ENCODE results near the gene PRICKLE2. TPM values are rescaled to one million over a fixed set of nuclear protein-coding genes. Genes with fewer than 3 reads are reported as not detected.

The PRICKLE2 gene
- total RNA-seq, 1 experiment from 2014 or later, result 4.2 TPM

DNA sequence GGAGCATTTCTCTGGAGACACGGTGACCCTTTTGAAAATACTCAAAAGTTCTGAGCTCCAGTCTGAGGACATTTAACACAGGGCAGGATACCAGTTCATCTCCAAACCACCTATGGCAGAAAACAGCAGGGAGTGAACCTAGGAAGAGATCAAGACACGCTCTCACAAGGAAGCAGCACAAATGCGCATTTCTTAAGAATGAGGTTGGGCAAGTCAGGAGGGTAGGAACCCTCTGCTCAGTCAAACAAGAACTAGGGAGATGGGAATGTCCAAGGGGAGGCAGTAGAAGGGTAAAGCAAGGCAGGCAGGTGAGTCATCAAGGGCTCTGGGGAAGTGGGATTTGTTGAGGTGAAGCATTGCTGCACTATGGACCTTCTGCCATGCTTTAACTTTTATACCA lies 141.7 kb downstream of the PRICKLE2 start:
- Histone ChIP-seq H3K4me1 (peaks cover 29% of the 10 kb centered on the region), H3K36me3 (ENCODE audit: control insufficient read depth, insufficient read depth, low read length) (no peaks in the 10 kb centered on the region), H3K27me3 (replicated peaks; ENCODE audit: control insufficient read depth, insufficient read depth, low read length) (no peaks in the 10 kb centered on the region), H3K4me3 (ENCODE audit: low read depth, low read length) (no peak overlapping the region), H3K9me3 (no peaks in the 10 kb centered on the region)
- intact Hi-C loops (cut with micrococcal nuclease; ENCODE audit: unreplicated experiment), result no loop called here
- DNase-seq, result no peak
- Mint-ChIP-seq H3K4me3 (ENCODE audit: unreplicated experiment) (no peak overlapping the region), H3K27ac (ENCODE audit: unreplicated experiment) (no peak overlapping the region), H3K9me3 (ENCODE audit: unreplicated experiment) (no peaks in the 10 kb centered on the region), H3K36me3 (ENCODE audit: insufficient read depth, unreplicated experiment) (no peaks in the 10 kb centered on the region), H3K4me1 (ENCODE audit: low read depth, unreplicated experiment) (no peaks in the 10 kb centered on the region), H3K27me3 (ENCODE audit: insufficient read depth, unreplicated experiment) (no peaks in the 10 kb centered on the region)
- BruUV-seq (replicated peaks), result no TSS peak
- CTCF ChIA-PET, result no interaction called here
- TF ChIP-seq, protein P1, sequence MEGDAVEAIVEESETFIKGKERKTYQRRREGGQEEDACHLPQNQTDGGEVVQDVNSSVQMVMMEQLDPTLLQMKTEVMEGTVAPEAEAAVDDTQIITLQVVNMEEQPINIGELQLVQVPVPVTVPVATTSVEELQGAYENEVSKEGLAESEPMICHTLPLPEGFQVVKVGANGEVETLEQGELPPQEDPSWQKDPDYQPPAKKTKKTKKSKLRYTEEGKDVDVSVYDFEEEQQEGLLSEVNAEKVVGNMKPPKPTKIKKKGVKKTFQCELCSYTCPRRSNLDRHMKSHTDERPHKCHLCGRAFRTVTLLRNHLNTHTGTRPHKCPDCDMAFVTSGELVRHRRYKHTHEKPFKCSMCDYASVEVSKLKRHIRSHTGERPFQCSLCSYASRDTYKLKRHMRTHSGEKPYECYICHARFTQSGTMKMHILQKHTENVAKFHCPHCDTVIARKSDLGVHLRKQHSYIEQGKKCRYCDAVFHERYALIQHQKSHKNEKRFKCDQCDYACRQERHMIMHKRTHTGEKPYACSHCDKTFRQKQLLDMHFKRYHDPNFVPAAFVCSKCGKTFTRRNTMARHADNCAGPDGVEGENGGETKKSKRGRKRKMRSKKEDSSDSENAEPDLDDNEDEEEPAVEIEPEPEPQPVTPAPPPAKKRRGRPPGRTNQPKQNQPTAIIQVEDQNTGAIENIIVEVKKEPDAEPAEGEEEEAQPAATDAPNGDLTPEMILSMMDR (IDR thresholded peaks at IDR 0.05; ENCODE audit: insufficient read depth in 1 of 2, low read depth in 1 of 2, low read length in 1 of 2, severe bottlenecking in 1 of 2, unreplicated experiment in 1 of 2), result no peak
- POLR2A ChIA-PET, result no interaction called here

DNA sequence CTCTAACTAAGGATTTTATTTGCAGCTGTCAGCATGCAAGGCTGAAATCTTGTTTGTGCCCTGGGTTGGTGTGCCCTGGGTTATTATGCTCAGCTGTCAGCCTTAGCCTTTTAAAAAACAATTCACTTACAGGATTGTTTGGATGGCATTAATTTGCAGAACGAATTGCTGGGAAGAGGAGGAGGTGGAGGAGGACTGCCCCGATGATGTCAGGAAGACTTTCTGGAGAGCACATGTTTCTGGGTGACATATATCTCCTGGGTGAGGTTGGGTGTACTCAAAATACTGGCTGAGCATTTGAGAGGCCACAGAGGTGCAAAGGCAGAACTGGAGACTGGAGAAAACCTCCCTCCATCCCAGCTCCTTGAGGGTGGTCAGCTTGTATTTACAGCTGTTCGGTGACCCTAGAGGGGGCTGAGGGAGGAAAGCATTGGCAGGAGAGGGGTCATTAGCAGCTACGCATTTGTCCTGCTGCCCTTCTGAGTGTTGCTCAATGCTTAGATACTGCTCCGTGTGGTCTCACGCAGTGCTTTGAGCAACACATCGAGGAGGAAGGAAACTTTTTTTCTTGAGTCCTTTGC lies 142.2 kb downstream of the PRICKLE2 start:
- H3K4me3 ChIP-seq (ENCODE audit: low read depth, low read length), result no peak overlapping the region
- Mint-ChIP-seq H3K27me3 (ENCODE audit: insufficient read depth, unreplicated experiment) (no peaks in the 10 kb centered on the region), H3K4me3 (ENCODE audit: unreplicated experiment) (no peak overlapping the region), H3K36me3 (ENCODE audit: insufficient read depth, unreplicated experiment) (no peaks in the 10 kb centered on the region), H3K4me1 (ENCODE audit: low read depth, unreplicated experiment) (no peaks in the 10 kb centered on the region), H3K9me3 (ENCODE audit: unreplicated experiment) (no peaks in the 10 kb centered on the region), H3K27ac (ENCODE audit: unreplicated experiment) (no peak overlapping the region)
- ChIA-PET POLR2A (no interaction called here), CTCF (no interaction called here)
- no peaks in the 10 kb centered on the region for H3K36me3 ChIP-seq (ENCODE audit: control insufficient read depth, insufficient read depth, low read length)
- no peaks in the 10 kb centered on the region for H3K9me3 ChIP-seq
- H3K27me3 ChIP-seq (replicated peaks; ENCODE audit: control insufficient read depth, insufficient read depth, low read length), result no peaks in the 10 kb centered on the region
- intact Hi-C loops (cut with micrococcal nuclease; ENCODE audit: unreplicated experiment), result no loop called here
- DNase-seq, result no peak
- TF ChIP-seq, protein P1 (IDR thresholded peaks at IDR 0.05; ENCODE audit: insufficient read depth in 1 of 2, low read depth in 1 of 2, low read length in 1 of 2, severe bottlenecking in 1 of 2, unreplicated experiment in 1 of 2), result no peak
- BruUV-seq (replicated peaks), result no TSS peak
- peaks cover 25% of the 10 kb centered on the region for H3K4me1 ChIP-seq

DNA sequence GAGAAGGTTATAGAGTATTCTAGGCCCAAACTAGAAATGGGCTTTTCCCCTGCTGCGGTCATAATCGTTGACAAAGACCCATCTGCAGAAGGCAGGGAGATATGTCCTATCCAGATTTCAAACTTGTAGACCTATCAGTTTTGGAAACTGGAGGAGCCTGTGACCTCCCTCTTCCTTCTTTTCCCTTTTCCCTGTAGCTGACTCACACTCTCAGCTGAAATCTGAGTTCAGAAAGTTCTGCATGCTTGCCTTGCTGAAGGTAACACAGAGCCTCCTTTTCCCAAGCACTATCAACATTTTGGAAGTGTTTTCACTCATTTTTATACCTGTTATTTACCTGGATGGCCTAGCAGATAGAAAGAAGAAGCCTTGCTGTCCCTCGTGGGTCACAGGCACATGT lies 142.9 kb downstream of the PRICKLE2 start:
- Histone ChIP-seq H3K4me1 (peaks cover 25% of the 10 kb centered on the region), H3K9me3 (no peaks in the 10 kb centered on the region), H3K36me3 (ENCODE audit: control insufficient read depth, insufficient read depth, low read length) (no peaks in the 10 kb centered on the region), H3K27me3 (replicated peaks; ENCODE audit: control insufficient read depth, insufficient read depth, low read length) (no peaks in the 10 kb centered on the region), H3K4me3 (ENCODE audit: low read depth, low read length) (no peak overlapping the region)
- H3K4me3 Mint-ChIP-seq (ENCODE audit: unreplicated experiment), result no peak overlapping the region
- no TSS peak for BruUV-seq (replicated peaks)
- H3K27ac Mint-ChIP-seq (ENCODE audit: unreplicated experiment), result no peak overlapping the region
- no peaks in the 10 kb centered on the region for H3K36me3 Mint-ChIP-seq (ENCODE audit: insufficient read depth, unreplicated experiment)
- H3K27me3 Mint-ChIP-seq (ENCODE audit: insufficient read depth, unreplicated experiment), result no peaks in the 10 kb centered on the region
- TF ChIP-seq, protein P1 (IDR thresholded peaks at IDR 0.05; ENCODE audit: insufficient read depth in 1 of 2, low read depth in 1 of 2, low read length in 1 of 2, severe bottlenecking in 1 of 2, unreplicated experiment in 1 of 2), result no peak
- POLR2A ChIA-PET, result no interaction called here
- no peaks in the 10 kb centered on the region for H3K9me3 Mint-ChIP-seq (ENCODE audit: unreplicated experiment)
- no peak for DNase-seq
- no peaks in the 10 kb centered on the region for H3K4me1 Mint-ChIP-seq (ENCODE audit: low read depth, unreplicated experiment)
- CTCF ChIA-PET, result no interaction called here
- intact Hi-C loops (cut with micrococcal nuclease; ENCODE audit: unreplicated experiment), result no loop called here
